IMR-90 (cell line): ENCODE data around the gene BEX3.

ENCODE experiments used
- BHLHE40 ChIP-seq: fragments of 150-350 bp; IDR thresholded peaks from 2 replicates; pipeline ENCODE4 v1.6.1; 2016; ENCODE audit warnings: mild to moderate bottlenecking, low read depth, low read length
- CEBPB ChIP-seq: IDR thresholded peaks from 2 replicates; pipeline ENCODE4 v1.6.1; 2012; ENCODE audit warnings: low read depth, low read length, improper control_type of control experiment
- MAZ ChIP-seq: IDR thresholded peaks from 2 replicates; pipeline ENCODE4 v1.6.1; 2012; ENCODE audit warnings: low read depth, mild to moderate bottlenecking, low read length, improper control_type of control experiment, moderate library complexity, borderline replicate concordance
- MXI1 ChIP-seq: IDR thresholded peaks from 2 replicates; pipeline ENCODE4 v1.6.1; 2012; ENCODE audit warnings: low read depth, mild to moderate bottlenecking, low read length, moderate library complexity, borderline replicate concordance
- NFE2L2 ChIP-seq: fragments of 150-350 bp; IDR thresholded peaks from 2 replicates; pipeline ENCODE4 v1.6.1; 2016; ENCODE audit warnings: low read depth, mild to moderate bottlenecking, low read length
- POLR2A ChIP-seq: IDR thresholded peaks from 2 replicates; pipeline ENCODE4 v1.6.1; 2012; ENCODE audit warnings: mild to moderate bottlenecking, low read depth, low read length
- RAD21 ChIP-seq: IDR thresholded peaks from 2 replicates; pipeline ENCODE4 v1.6.1; 2012; ENCODE audit warnings: low read length, improper control_type of control experiment
- RCOR1 ChIP-seq: IDR thresholded peaks from 2 replicates; pipeline ENCODE4 v1.6.1; 2012; ENCODE audit warnings: mild to moderate bottlenecking, low read length, improper control_type of control experiment; ENCODE audit not compliant: insufficient replicate concordance
- TF ChIP-seq, protein P1 (sequence below): conservative IDR thresholded peaks from 2 replicates; pipeline ENCODE4 v1.5.1; 2012; ENCODE audit warnings: mild to moderate bottlenecking, low read depth, low read length, improper control_type of control experiment
- TF ChIP-seq, protein P2 (sequence below): fragments of 150-350 bp; IDR thresholded peaks from 2 replicates; pipeline ENCODE4 v1.6.1; 2017; ENCODE audit warnings: mild to moderate bottlenecking, antibody characterized with exemption, low read length, low read depth

DNA sequence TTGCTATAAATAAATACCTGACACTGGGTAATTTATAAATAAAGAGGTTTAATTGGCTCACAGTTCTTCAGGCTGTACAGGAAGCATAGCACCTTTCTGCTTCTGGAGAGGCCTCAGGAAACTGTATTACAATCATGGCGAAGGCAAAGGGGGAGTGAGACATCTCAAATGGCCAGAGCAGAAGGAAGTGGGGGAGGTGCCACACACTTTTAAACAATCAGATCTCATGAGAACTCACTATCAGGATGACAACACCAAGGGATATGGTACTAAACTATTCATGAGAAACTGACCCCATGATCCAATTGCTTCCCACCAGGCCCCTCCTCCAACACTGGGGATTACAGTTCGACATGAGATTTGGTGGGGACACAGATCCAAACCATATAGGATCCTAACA lies 31.7 kb upstream of the BEX3 start:
- no peak for TF ChIP-seq CEBPB
- TF ChIP-seq, protein P1, sequence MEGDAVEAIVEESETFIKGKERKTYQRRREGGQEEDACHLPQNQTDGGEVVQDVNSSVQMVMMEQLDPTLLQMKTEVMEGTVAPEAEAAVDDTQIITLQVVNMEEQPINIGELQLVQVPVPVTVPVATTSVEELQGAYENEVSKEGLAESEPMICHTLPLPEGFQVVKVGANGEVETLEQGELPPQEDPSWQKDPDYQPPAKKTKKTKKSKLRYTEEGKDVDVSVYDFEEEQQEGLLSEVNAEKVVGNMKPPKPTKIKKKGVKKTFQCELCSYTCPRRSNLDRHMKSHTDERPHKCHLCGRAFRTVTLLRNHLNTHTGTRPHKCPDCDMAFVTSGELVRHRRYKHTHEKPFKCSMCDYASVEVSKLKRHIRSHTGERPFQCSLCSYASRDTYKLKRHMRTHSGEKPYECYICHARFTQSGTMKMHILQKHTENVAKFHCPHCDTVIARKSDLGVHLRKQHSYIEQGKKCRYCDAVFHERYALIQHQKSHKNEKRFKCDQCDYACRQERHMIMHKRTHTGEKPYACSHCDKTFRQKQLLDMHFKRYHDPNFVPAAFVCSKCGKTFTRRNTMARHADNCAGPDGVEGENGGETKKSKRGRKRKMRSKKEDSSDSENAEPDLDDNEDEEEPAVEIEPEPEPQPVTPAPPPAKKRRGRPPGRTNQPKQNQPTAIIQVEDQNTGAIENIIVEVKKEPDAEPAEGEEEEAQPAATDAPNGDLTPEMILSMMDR = no peak
- no peak for TF ChIP-seq POLR2A
- TF ChIP-seq, protein P2, sequence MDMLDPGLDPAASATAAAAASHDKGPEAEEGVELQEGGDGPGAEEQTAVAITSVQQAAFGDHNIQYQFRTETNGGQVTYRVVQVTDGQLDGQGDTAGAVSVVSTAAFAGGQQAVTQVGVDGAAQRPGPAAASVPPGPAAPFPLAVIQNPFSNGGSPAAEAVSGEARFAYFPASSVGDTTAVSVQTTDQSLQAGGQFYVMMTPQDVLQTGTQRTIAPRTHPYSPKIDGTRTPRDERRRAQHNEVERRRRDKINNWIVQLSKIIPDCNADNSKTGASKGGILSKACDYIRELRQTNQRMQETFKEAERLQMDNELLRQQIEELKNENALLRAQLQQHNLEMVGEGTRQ = no peak
- no peak for TF ChIP-seq RCOR1
- TF ChIP-seq MAZ = no peak
- TF ChIP-seq BHLHE40 = no peak
- no peak for TF ChIP-seq NFE2L2
- TF ChIP-seq RAD21 = no peak
- TF ChIP-seq MXI1 = no peak
